ENCODE results near the gene FAM171A1.
"Not testable (repeated sequence)": the region's sequence is repeated elsewhere in the genome, so short reads cannot be mapped to it uniquely, and the experiment has no call there.

FAM171A1 gene

DNA sequence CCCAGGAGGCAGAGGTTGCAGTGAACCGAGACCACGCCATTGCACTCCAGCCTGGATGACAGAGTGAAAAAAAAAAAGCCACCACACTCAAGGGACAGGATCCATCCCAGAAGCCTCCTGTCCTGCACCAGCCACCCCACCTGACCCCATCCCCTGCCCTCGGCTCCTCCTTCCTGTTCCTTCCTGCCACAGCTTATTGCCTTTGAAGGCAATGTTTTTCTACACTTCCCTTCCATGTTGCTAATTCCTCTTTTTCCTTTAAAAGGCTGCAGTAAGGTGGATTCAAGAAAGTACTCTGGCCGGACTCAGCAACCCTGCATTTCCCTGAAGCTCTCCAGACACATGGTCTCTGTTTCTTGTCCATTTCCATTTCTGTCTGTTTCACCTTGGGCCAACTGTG is 80.9 kb downstream of the FAM171A1 start:
- DNase-seq (ENCODE audit: low spot score), result no peak

DNA sequence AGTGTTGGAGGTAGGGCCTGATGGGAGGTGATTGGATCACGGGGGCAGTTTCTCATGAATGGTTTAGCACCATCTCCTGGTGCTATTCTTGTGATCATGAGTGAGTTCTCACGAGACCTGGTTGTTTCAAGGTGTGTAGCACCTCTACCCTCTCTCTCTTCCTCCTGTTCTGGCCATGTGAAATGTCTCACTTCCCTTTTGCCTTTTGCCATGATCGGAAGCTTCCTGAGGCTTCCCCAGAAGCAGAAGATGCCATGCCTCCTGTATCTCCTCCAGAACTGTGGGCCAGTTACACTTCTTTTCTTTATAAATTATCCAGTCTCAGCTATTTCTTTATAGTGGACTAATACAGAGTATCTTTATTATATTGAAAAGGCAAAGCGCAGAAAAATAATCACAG is 90.1 kb downstream of the FAM171A1 start:
- DNase-seq (ENCODE audit: low spot score), result no peak

- no peak for DNase-seq (ENCODE audit: low spot score)
Observed at GRCh38 chr10:15280462-15280861, 90.6 kb downstream of the FAM171A1 start.

- no peak for DNase-seq (ENCODE audit: low spot score)
Observed at GRCh38 chr10:15279236-15279635, 91.9 kb downstream of the FAM171A1 start.

DNA sequence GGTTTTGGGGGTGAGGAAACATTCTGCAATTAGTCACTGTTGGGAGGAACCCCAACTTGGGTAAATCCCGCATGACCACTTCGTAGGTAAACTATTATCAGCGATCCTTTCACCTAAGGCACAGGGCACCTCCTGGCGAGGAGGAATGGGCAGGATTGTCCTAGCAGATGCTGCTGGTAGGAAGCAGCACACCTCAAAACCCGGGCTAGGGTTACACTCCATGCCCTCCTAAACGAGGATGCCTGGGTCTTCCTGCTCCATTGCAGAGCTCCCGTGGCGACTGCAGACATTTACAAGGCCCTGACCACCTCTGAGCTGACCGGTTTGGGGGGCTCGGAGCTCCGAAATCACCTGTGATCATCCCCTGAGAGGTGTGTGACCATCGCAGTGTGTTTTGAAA is 92.3 kb downstream of the FAM171A1 start:
- DNase-seq (ENCODE audit: low spot score), result no peak

GRCh38 chr10:15276039-15276438 is 95.0 kb downstream of the FAM171A1 start:
- not testable (repeated sequence) for DNase-seq (ENCODE audit: low spot score)

DNA sequence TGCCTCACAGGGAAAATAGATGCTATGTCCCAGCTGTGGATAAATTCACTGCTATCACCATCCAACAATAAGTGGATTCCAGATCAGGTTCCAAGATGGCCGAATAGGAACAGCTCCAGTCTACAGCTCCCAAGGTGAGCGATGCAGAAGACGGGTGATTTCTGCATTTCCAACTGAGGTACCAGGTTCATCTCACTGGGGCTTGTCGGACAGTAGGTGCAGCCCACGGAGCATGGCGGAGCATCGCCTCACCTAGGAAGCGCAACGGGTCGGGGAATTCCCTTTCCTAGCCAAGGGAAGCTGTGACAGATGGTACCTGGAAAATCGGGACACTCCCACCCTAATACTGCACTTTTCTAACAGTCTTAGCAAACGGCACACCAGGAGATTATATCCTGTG is 101.3 kb downstream of the FAM171A1 start:
- not testable (repeated sequence) for DNase-seq (ENCODE audit: low spot score)

- DNase-seq (ENCODE audit: low spot score), result no peak
Observed at GRCh38 chr10:15267496-15267895, 103.6 kb downstream of the FAM171A1 start.

- no peak for DNase-seq (ENCODE audit: low spot score)
Observed at GRCh38 chr10:15266117-15266516, 105.0 kb downstream of the FAM171A1 start.

GRCh38 chr10:15265558-15265957 is 105.5 kb downstream of the FAM171A1 start:
- DNase-seq (ENCODE audit: low spot score), result no peak

- no peak for DNase-seq (ENCODE audit: low spot score)
Observed at GRCh38 chr10:15265056-15265455, 106.0 kb downstream of the FAM171A1 start.

DNA sequence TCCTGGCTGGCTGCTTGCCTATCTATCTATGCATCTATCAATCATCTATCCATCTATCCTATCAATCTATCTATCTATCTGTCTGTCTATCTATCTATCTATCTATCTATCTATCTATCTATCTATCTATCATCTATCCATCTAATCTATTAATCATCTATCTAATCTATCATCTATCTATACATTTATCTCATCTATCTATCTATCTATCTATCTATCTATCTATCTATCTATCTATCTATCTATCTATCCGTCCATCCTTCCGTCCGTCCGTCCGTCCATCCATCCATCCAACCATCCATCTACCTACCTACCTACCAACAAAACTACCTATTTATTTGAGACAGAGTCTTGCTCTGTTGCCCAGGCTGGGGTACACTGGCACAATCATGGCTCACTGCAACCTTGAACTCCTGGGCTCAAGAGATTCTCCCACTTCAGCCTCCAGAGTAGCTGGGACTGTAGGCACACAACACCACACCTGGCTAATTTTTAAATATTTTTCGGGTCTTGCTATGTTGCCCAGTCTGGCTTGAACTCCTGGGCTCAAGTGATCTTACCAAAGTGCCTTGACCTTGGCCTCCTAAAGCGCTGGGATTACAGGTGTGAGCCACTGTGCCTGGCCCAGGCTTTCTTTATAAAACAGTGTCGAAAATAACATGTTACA is 107.3 kb downstream of the FAM171A1 start:
- no peak for DNase-seq (ENCODE audit: low spot score)

GRCh38 chr10:15262036-15262713 is 108.9 kb downstream of the FAM171A1 start:
- DNase-seq (ENCODE audit: low spot score), result peak; percentile 56

DNA sequence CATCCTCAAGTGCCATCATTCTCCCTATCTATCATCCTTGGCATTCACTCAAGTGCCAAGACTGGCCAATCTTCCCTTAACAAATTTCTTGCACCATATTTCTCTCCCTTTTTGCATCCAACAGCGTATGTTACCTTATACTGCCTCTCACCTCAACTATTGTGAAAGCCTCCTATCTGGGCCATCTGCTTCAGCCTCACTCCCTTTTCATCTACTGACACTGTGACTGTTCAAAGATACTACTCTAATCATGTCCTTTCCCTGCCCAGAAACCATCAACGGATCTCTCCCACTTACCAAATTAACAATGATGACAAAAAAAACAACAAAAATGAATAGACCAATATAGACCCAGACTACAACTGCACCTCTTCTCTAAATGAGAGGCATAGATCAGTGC is 112.0 kb downstream of the FAM171A1 start:
- no peak for DNase-seq (ENCODE audit: low spot score)

GRCh38 chr10:15258255-15258654 is 112.8 kb downstream of the FAM171A1 start:
- no peak for DNase-seq (ENCODE audit: low spot score)

DNA sequence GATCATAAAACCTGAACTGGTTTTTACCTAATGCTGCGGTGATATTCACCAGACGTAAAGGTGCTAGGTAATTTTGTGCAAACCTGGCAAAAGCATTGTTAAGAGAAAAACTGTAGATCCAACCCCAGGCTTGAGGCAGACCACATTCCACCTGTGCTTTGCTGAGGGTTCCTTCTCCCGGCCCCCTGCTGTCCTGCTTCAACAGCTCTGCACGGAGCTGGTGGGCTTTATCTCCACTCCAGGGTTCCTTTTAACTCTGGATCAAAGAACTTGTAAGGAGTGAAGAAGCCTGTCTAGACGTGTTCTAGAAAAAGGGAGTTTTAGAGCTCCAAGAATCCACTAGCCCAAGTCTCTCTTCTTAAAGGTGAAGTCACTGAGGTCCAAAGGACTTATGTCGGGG is 115.1 kb downstream of the FAM171A1 start:
- DNase-seq (ENCODE audit: low spot score), result no peak

GRCh38 chr10:15254808-15255648 is 116.1 kb downstream of the FAM171A1 start:
- no peak for DNase-seq (ENCODE audit: low spot score)

DNA sequence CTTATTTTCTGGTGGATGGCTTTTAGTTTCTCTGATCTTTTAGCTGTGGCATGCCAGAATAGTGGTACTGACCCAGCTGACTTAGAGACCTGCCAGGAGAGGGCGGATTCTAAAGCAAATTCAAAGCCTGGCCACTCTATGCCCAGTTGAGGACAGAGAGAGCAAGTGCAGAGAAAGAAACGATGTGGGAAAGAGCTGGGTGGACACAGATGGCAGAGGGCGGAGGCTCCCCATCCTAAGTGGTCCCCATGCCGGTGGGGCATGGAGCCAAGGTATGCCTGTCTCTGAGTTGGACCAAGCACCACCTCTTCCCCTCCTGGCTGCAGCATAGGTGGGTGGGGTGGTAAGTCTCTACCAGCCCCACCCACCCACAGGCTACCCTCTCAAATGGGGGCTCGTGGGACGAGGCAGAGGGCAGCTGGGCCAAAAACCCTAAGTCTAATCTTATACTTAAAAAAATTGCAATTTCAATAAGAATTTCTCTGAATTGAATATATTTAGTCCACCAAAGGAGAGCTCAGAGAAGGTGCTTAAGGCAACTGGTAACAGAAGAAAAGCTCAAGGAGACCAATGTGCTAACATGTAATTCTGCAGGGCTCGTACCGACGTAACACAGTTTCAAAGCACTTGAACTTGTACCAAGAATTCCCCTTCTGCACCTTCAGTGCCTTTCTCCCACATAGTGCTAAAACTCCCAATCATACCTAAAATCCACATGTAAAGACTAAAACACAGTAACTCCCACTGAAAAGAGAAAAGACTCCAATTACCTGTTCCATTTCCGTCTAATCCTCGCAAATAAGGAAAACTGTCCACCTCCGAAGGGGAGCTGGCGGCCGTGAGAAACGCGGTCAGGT is 116.9 kb downstream of the FAM171A1 start:
- no peak for DNase-seq (ENCODE audit: low spot score)

DNA sequence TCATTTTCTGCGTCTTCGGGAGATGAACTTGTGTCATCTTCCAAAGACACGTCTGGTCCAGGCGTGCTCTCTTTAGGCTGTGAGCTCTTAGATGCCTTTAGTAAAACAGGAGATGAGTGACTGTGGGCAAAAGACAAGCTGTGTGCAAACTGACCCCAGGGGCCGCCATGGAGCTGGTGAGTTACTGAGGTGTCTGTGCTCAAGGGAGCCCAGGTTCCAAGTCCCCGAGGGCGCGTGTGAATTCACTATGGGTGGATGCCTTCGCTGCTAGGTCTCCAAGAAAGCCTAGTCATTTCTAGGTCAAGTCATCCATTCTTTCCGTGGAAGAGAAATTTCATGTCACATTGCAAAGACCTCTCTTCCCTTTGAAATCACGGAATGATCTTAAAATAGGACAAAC is 118.7 kb downstream of the FAM171A1 start:
- DNase-seq (ENCODE audit: low spot score), result no peak

DNA sequence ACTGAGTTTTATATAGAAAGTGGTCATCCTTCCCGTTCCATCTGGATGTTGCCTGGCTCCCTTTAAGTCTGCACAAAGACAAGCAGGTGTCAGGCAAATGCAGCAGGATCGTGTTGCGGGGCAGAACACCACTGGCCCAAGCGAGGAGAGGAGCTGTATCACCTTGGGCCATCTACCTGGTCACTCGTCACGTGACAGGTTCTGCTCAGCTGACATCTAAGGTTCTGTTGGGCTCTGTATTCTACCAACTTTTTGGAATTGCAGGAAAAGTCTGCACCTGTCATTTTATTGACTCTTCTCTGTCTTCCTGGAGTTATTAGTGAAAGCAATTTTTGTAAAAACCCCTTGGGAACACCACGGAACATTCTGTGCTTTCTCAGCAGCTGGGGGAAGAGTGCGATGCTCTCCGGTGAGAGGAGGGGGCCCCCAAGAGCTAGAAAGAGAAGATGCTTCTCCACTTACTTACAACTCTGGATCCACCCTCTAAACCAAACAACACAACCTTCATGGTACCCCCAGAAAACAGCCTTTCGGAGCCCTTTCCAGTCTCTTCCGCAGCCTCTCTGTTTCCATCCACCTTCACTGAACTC is 119.2 kb downstream of the FAM171A1 start:
- DNase-seq (ENCODE audit: low spot score), result no peak

GRCh38 chr10:15245530-15245929 is 125.6 kb downstream of the FAM171A1 start:
- DNase-seq (ENCODE audit: low spot score), result no peak

Data from cerebellar cortex (tissue), 1 donor.